CD1c-positive myeloid dendritic cell (primary cell): ENCODE data around the gene SIX2.

Experiments used
- DNase-seq: peaks from one replicate; pipeline ENCODE4 v3.0.0-alpha.2; 2016; ENCODE audit errors: extremely low spot score

SIX2 gene

GRCh38 chr2:44967056-44967455 is 42.2 kb downstream of the SIX2 start:
- no peak for DNase-seq

GRCh38 chr2:44965684-44966083 is 43.6 kb downstream of the SIX2 start:
- peak; percentile 64 for DNase-seq

- no peak for DNase-seq
Measured at GRCh38 chr2:44964752-44965236, 44.5 kb downstream of the SIX2 start.

GRCh38 chr2:44962176-44962695 is 47.0 kb downstream of the SIX2 start:
- DNase-seq: no peak

GRCh38 chr2:44960871-44961270 is 48.4 kb downstream of the SIX2 start:
- DNase-seq: no peak

GRCh38 chr2:44959855-44960254 is 49.4 kb downstream of the SIX2 start:
- DNase-seq: no peak

GRCh38 chr2:44957656-44958327 is 51.5 kb downstream of the SIX2 start:
- no peak for DNase-seq

GRCh38 chr2:44956843-44957242 is 52.4 kb downstream of the SIX2 start:
- no peak for DNase-seq

GRCh38 chr2:44955593-44956392 is 53.5 kb downstream of the SIX2 start:
- DNase-seq: peak; percentile 79
